Natural killer cell treated with Interleukin-12 subunit alpha and Interleukin-12 subunit beta and Interleukin-15 and Interleukin-18, amount 100 ng/mL, for 72 hours (primary cell): Measurements from ENCODE around the gene DPF3. TPM values are rescaled to one million over a fixed set of nuclear protein-coding genes. Genes with fewer than 3 reads are reported as not detected.
A peak's percentile ranks its signal among the peaks of the same experiment; 100 is the strongest.

Source experiments
- ATAC-seq, 2 donors: fragments of 150-1000 bp; cut with Tn5 transposase in 1 of 2; sonication (Bioruptor Pico), chemical (Tn5 transposase) in 1 of 2; 2 replicates each; pipeline ENCODE4 v1.10.0; 2021
- DNase-seq: peaks from one replicate; pipeline ENCODE4 v3.0.0; 2022; ENCODE audit warnings: low spot score
- H3K27ac Mint-ChIP-seq, 2 donors: 1 replicate in 1 of 2; 2 replicates in 1 of 2; pipeline ENCODE4 v1.8.0; 2022; ENCODE audit warnings: mixed read lengths in 2 of 2, mild to moderate bottlenecking in 1 of 2, moderate library complexity in 1 of 2
- H3K27me3 Mint-ChIP-seq, 2 donors: 1 replicate in 1 of 2; 2 replicates in 1 of 2; pipeline ENCODE4 v1.8.0; 2022; ENCODE audit warnings: mixed read lengths in 2 of 2
- H3K36me3 Mint-ChIP-seq: one replicate; pipeline ENCODE4 v1.8.0; 2022; ENCODE audit warnings: mixed read lengths
- H3K4me1 Mint-ChIP-seq, 2 donors: 1 replicate in 1 of 2; 2 replicates in 1 of 2; pipeline ENCODE4 v1.8.0; 2022; ENCODE audit warnings: low read depth in 2 of 2, mixed read lengths in 2 of 2, mild to moderate bottlenecking in 1 of 2
- H3K4me3 Mint-ChIP-seq: one replicate; pipeline ENCODE4 v1.8.0; 2022; ENCODE audit warnings: mixed read lengths
- H3K9me3 Mint-ChIP-seq: 2 replicates; pipeline ENCODE4 v1.8.0; 2022; ENCODE audit warnings: mixed read lengths
- total RNA-seq, 2 donors: library from RNA; stranded (reverse); gene quantifications; one replicate each; pipeline ENCODE4 v1.2.3, GENCODE V29; 2022

Gene DPF3
- total RNA-seq, 2 donors from 2014 or later: 11.8 to 13.2 TPM

GRCh38 chr14:72856530-72857266, 37.2 kb downstream of the DPF3 start:
- DNase-seq (no peak), ATAC-seq (no peak)
- peak overlapping the region in 1 of 2 donors; percentile 20 for H3K27ac Mint-ChIP-seq
- H3K4me1 Mint-ChIP-seq: peaks cover 8 to 16% of the 10 kb centered on the region in 2 donors
- H3K9me3 Mint-ChIP-seq: no peaks in the 10 kb centered on the region
- H3K4me3 Mint-ChIP-seq: no peak overlapping the region
- no peaks in the 10 kb centered on the region for H3K36me3 Mint-ChIP-seq
- no peaks in the 10 kb centered on the region for H3K27me3 Mint-ChIP-seq

GRCh38 chr14:72855913-72856312, 38.0 kb downstream of the DPF3 start:
- H3K36me3 Mint-ChIP-seq: no peaks in the 10 kb centered on the region
- H3K9me3 Mint-ChIP-seq: no peaks in the 10 kb centered on the region
- H3K4me1 Mint-ChIP-seq: peaks cover 2 to 14% of the 10 kb centered on the region in 2 donors
- no peak overlapping the region for H3K4me3 Mint-ChIP-seq
- peak overlapping the region in 1 of 2 donors; percentile 20 for H3K27ac Mint-ChIP-seq
- no peaks in the 10 kb centered on the region for H3K27me3 Mint-ChIP-seq
- no peak for DNase-seq
- peak in 1 of 2 donors; percentile 57 for ATAC-seq

DNA sequence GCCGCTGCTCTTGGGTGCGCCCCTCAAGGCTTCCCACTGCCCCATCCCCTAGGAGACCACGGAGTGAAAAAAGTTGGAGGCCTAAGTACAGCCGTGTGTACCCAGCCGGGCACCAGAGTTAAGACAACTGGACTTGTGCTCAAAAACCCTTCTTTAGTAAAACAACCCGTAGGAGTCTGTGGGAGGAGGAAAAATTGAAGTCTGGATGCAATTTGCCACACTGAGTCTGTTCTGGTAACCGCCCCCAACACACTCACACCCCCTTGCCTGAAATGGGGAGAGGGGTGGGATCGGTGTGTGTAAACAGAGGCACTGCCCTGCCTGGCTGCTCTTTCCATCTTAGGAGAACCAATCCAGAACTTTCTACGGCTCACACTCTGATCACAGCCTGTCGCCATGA, 41.7 kb downstream of the DPF3 start:
- H3K27ac Mint-ChIP-seq: no peak overlapping the region
- no peak for DNase-seq
- H3K4me1 Mint-ChIP-seq: peaks cover 0 to 16% of the 10 kb centered on the region in 2 donors
- H3K4me3 Mint-ChIP-seq: no peak overlapping the region
- no peaks in the 10 kb centered on the region for H3K9me3 Mint-ChIP-seq
- H3K36me3 Mint-ChIP-seq: no peaks in the 10 kb centered on the region
- no peaks in the 10 kb centered on the region for H3K27me3 Mint-ChIP-seq
- no peak for ATAC-seq

DNA sequence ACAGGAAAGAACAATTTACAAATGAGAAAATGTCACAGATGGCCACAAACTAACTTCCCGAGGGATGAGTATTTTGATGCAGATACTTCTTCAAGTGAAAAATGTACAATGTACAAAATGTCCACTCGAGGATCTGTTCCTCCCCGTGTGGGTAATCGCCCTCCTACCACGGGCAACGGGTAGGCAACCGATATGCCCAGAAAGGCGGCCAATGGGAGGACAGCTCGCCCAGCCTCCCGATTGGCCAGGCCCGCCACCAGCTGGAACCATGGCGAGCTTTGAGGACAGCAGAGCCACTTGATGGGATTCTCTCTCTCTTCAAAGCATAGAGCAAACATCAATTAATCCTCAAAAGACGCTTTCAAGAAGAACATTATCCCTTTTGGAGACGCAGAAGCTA, 42.3 kb downstream of the DPF3 start:
- no peak for ATAC-seq
- peaks cover 0 to 15% of the 10 kb centered on the region in 2 donors for H3K4me1 Mint-ChIP-seq
- no peaks in the 10 kb centered on the region for H3K36me3 Mint-ChIP-seq
- H3K27ac Mint-ChIP-seq: no peak overlapping the region
- H3K27me3 Mint-ChIP-seq: no peaks in the 10 kb centered on the region
- no peak for DNase-seq
- H3K4me3 Mint-ChIP-seq: no peak overlapping the region
- H3K9me3 Mint-ChIP-seq: no peaks in the 10 kb centered on the region

DNA sequence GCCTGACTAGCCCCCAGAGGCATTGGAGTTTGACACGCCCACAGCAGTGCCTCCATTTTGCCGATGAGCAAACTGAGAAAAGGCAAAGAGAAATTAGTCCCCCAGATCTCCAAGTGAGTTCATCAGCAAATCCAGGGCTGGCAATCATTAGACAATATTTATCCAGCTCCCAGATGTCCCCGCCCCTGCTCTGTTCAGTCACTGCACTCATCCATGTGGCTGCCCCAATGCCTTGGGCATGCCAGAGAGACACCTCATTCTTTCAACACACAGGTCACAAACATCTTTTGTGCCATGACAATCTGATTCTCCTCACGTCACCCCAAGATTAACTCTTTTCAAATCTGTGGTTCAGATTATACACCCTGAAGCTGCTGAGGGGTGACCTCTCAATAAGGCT, 43.5 kb downstream of the DPF3 start:
- peaks cover 0 to 8% of the 10 kb centered on the region in 2 donors for H3K4me1 Mint-ChIP-seq
- peak overlapping the region in 1 of 2 donors; percentile 63 for H3K27ac Mint-ChIP-seq
- ATAC-seq: no peak
- no peaks in the 10 kb centered on the region for H3K27me3 Mint-ChIP-seq
- no peak overlapping the region for H3K4me3 Mint-ChIP-seq
- DNase-seq: no peak
- H3K9me3 Mint-ChIP-seq: no peaks in the 10 kb centered on the region
- no peaks in the 10 kb centered on the region for H3K36me3 Mint-ChIP-seq

- Mint-ChIP-seq H3K4me3 (no peak overlapping the region), H3K4me1 (peaks cover 0 to 8% of the 10 kb centered on the region in 2 donors), H3K36me3 (no peaks in the 10 kb centered on the region), H3K9me3 (no peaks in the 10 kb centered on the region), H3K27ac (no peak overlapping the region), H3K27me3 (no peaks in the 10 kb centered on the region)
- ATAC-seq (no peak), DNase-seq (no peak)
These were observed 44.7 kb downstream of the DPF3 start for GRCh38 chr14:72849222-72849621.

DNA sequence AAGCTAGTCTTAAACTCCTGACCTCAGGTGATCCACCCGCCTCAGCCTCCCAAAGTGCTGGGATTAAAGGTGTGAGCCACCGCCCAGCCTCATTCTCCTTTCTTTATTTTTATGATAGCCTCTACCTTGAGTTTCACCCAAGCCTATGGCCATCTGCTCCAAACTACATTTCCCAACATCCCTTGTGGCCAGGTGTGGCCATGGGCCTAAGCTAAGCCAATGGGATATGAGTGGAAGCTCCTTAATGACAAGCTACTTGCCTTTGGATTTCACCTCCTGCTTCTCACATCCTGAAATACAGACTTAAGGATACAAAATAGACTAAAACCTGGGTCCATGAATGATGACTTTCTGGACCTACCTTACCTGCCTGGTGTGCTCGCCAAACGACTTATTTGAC, 46.2 kb downstream of the DPF3 start:
- H3K27ac Mint-ChIP-seq: no peak overlapping the region
- no peaks in the 10 kb centered on the region for H3K27me3 Mint-ChIP-seq
- H3K4me1 Mint-ChIP-seq: peaks cover 0 to 8% of the 10 kb centered on the region in 2 donors
- no peaks in the 10 kb centered on the region for H3K36me3 Mint-ChIP-seq
- DNase-seq (no peak), ATAC-seq (no peak)
- H3K9me3 Mint-ChIP-seq: no peaks in the 10 kb centered on the region
- H3K4me3 Mint-ChIP-seq: no peak overlapping the region

- ATAC-seq (no peak), DNase-seq (no peak)
- Mint-ChIP-seq H3K27me3 (no peaks in the 10 kb centered on the region), H3K4me1 (peaks cover 0 to 4% of the 10 kb centered on the region in 2 donors), H3K4me3 (no peak overlapping the region), H3K9me3 (no peaks in the 10 kb centered on the region), H3K27ac (no peak overlapping the region), H3K36me3 (no peaks in the 10 kb centered on the region)
These were observed 48.2 kb downstream of the DPF3 start for GRCh38 chr14:72845683-72846082.

GRCh38 chr14:72845196-72845595, 48.7 kb downstream of the DPF3 start:
- ATAC-seq: no peak
- DNase-seq: no peak
- no peak overlapping the region for H3K27ac Mint-ChIP-seq
- no peaks in the 10 kb centered on the region for H3K36me3 Mint-ChIP-seq
- peaks cover 0 to under 1% of the 10 kb centered on the region in 2 donors for H3K4me1 Mint-ChIP-seq
- H3K4me3 Mint-ChIP-seq: no peak overlapping the region
- no peaks in the 10 kb centered on the region for H3K27me3 Mint-ChIP-seq
- no peaks in the 10 kb centered on the region for H3K9me3 Mint-ChIP-seq

GRCh38 chr14:72844524-72844923, 49.4 kb downstream of the DPF3 start:
- Mint-ChIP-seq H3K4me3 (no peak overlapping the region), H3K27ac (no peak overlapping the region)

DNA sequence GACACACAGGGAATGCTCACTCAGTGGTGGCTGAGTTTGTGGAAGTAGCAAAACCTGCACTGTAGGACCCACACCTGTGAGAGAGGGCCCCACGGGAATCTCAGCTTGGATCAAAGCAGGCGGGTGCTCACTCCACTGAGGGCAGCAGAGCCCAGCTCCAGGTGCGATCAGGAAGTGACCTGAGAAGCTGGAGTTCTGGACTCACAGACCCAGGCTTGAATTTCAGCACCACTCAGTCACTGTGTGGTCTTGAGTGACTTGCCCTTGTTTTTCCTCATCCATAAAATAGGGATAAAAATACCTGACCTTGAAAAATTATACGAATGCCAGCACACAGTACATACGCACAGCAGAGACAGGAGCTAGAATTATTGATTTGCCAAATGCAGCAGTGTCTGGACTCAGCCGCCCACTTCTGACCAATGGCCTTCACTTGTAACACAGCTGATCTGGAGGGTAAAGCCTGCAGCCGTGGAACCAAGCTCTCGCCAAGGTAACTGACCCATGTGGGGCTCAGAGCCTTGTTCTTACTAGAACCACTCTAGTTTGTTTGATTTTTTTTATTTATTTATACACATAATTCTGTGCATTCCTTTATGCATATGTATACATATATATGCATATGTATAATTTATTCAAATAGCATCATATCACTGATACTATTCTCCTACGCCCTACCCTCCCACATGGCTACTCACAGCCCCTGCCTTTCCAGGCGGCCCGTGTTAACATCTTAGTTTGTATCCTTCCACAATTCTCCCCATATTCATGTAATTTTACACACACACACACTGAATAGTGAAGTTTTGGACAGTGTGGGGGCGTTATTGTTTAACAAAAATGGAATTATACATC, 53.9 kb downstream of the DPF3 start:
- Mint-ChIP-seq H3K27ac (peak overlapping the region in 1 of 2 donors; percentile 40), H3K27me3 (no peaks in the 10 kb centered on the region), H3K4me1 (no peaks in the 10 kb centered on the region), H3K4me3 (no peak overlapping the region), H3K9me3 (no peaks in the 10 kb centered on the region), H3K36me3 (no peaks in the 10 kb centered on the region)
- no peak for ATAC-seq
- no peak for DNase-seq

More at GRCh38 chr14:72844524-72844923, 49.4 kb downstream of the DPF3 start:
- no peak for DNase-seq
- no peak for ATAC-seq
- H3K4me1 Mint-ChIP-seq: no peaks in the 10 kb centered on the region
- no peaks in the 10 kb centered on the region for H3K36me3 Mint-ChIP-seq
- H3K9me3 Mint-ChIP-seq: no peaks in the 10 kb centered on the region
- H3K27me3 Mint-ChIP-seq: no peaks in the 10 kb centered on the region

- Mint-ChIP-seq H3K36me3 (no peaks in the 10 kb centered on the region), H3K4me3 (no peak overlapping the region), H3K27ac (no peak overlapping the region), H3K4me1 (peaks cover 0 to 3% of the 10 kb centered on the region in 2 donors), H3K9me3 (no peaks in the 10 kb centered on the region), H3K27me3 (no peaks in the 10 kb centered on the region)
- DNase-seq (no peak), ATAC-seq (no peak)
These were observed 54.5 kb downstream of the DPF3 start for GRCh38 chr14:72839351-72839750.

GRCh38 chr14:72836085-72836484, 57.8 kb downstream of the DPF3 start:
- no peak for ATAC-seq
- H3K36me3 Mint-ChIP-seq: no peaks in the 10 kb centered on the region
- no peak for DNase-seq
- H3K27ac Mint-ChIP-seq: no peak overlapping the region
- no peak overlapping the region for H3K4me3 Mint-ChIP-seq
- H3K27me3 Mint-ChIP-seq: peaks cover 0 to 3% of the 10 kb centered on the region in 2 donors
- no peaks in the 10 kb centered on the region for H3K9me3 Mint-ChIP-seq
- H3K4me1 Mint-ChIP-seq: peaks cover 0 to 3% of the 10 kb centered on the region in 2 donors

DNA sequence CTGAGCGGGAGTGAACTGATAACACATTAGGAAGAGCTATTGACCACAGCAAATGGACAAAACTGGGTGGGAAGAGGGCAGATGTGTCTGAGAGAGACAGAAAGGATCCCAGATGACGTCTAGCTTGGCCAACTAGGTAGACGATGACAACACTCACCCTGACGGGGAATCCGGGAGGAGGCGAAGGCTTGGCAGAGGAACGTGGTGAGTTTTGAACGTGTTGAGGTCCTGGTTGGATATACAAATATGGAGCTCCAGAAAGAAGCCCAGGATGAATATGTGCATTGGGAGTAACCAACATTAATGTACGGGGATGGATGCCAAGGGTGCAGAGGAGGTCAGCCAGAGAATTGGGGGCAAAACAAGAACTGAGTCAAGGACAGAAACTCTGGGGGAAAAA, 60.7 kb downstream of the DPF3 start:
- H3K4me1 Mint-ChIP-seq: peaks cover 0 to 3% of the 10 kb centered on the region in 2 donors
- peaks cover 0 to 8% of the 10 kb centered on the region in 2 donors for H3K27me3 Mint-ChIP-seq
- DNase-seq (no peak), ATAC-seq (no peak)
- H3K4me3 Mint-ChIP-seq: no peak overlapping the region
- H3K36me3 Mint-ChIP-seq: no peaks in the 10 kb centered on the region
- no peaks in the 10 kb centered on the region for H3K9me3 Mint-ChIP-seq
- H3K27ac Mint-ChIP-seq: no peak overlapping the region
